GM12891 (cell line): ENCODE data around the gene SLC48A1.

Experiments used
- DNase-seq: peaks from one replicate; pipeline ENCODE4 v3.0.0; 2011; ENCODE audit warnings: low spot score; ENCODE audit not compliant: insufficient read length
- FAIRE-seq: peaks from 2 replicates; lab custom pipeline; 2011; peaks lifted over from hg19 to GRCh38; lab: Jason Lieb, UNC
- PAX5 ChIP-seq: IDR thresholded peaks from 2 replicates; pipeline ENCODE4 v1.6.1; 2011; ENCODE audit warnings: low read length, moderate library complexity, mild to moderate bottlenecking; ENCODE audit not compliant: insufficient read depth, severe bottlenecking
- POLR2A ChIP-seq: IDR thresholded peaks from 2 replicates; pipeline ENCODE4 v1.6.1; 2011; ENCODE audit warnings: low read depth, low read length, control low read depth
- POLR2AphosphoS5 ChIP-seq: IDR thresholded peaks from 2 replicates; pipeline ENCODE4 v1.6.1; 2011; ENCODE audit warnings: low read depth, low read length, control low read depth
- POU2F2 ChIP-seq: IDR thresholded peaks from 2 replicates; pipeline ENCODE4 v1.6.1; 2011; ENCODE audit warnings: low read depth, mild to moderate bottlenecking, control low read depth, low read length, moderate library complexity
- SPI1 ChIP-seq: IDR thresholded peaks from 2 replicates; pipeline ENCODE4 v1.6.1; 2011; ENCODE audit warnings: low read depth, low read length, control low read depth
- TAF1 ChIP-seq: IDR thresholded peaks from 2 replicates; pipeline ENCODE4 v1.6.1; 2011; ENCODE audit warnings: low read depth, low read length, control low read depth

Gene SLC48A1

DNA sequence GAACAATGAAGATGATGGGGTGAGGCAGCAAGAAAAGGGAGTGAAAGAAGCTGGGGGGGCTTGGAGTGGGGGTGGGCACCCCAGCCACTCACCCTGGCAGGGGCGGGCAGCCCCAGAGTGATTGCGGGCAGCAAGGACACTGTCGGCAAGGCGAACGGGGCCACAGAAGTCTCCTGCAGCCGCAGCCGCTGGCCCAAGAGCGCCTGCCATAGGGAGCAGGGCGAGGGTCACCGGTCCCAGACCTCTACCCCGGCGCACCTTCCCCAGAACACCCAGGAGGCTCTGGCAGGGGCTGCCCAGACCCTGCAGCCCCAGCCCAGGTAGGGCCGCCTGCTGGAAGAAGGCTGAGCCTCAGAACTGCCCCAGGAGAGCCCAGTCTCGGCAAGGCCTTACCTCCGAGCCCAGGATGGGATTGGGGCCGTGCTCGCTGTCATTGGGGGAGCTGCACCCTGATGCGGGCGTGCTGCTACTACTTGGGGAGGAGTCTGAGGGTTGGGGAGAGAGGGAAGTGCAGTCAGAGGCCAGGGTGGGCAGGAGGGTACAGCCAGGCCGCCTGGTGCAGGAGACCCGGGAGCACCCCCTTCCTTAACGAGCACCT is 22.9 kb downstream of the SLC48A1 start:
- no peak for DNase-seq
- TF ChIP-seq POLR2A (no peak), POLR2AphosphoS5 (no peak), PAX5 (no peak), TAF1 (no peak), POU2F2 (no peak), SPI1 (no peak)
- FAIRE-seq = no peak

GRCh38 chr12:47797441-47797840 is 24.4 kb downstream of the SLC48A1 start:
- no peak for TF ChIP-seq SPI1
- no peak for TF ChIP-seq TAF1
- TF ChIP-seq POLR2AphosphoS5 = no peak
- TF ChIP-seq POU2F2 = no peak
- DNase-seq (peak; percentile 90), FAIRE-seq (peak; percentile 88)

GRCh38 chr12:47798382-47798948 is 25.4 kb downstream of the SLC48A1 start:
- no peak for TF ChIP-seq SPI1
- no peak for TF ChIP-seq POLR2AphosphoS5
- no peak for TF ChIP-seq TAF1
- TF ChIP-seq POU2F2 = no peak
- no peak for TF ChIP-seq POLR2A
- TF ChIP-seq PAX5 = no peak
- no peak for DNase-seq
- FAIRE-seq = no peak

DNA sequence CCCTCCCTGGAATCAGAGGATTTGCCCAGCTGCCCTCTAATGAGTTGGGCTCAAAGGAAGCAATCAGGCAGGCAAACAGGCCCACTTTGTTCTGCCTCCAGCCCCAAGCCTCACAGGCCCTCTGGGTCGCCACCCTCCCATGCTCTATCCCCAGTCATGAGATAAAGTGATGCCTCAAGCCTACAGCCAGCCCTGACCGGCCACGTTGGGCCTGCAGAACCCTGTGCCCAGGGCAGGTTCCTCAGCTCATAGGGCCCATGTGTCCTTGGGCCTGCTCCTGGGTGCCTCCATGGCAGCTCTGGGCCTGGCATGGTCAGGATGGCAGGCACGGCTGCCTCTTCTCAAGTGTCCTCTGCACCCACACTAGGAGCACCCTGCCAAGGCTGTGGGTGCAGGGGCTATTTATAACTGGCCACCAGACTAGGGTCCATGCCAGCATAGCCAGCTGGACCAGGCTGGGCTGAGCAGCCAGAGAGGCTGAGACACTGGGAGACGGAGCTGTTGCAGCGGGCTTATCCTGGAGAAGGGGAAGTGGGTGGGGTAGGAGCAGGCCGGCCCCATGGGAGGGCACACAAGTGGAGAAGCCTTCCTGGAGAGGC is 26.4 kb downstream of the SLC48A1 start:
- DNase-seq (no peak), FAIRE-seq (no peak)
- TF ChIP-seq TAF1 (no peak), POU2F2 (no peak), POLR2AphosphoS5 (no peak), SPI1 (no peak), POLR2A (no peak), PAX5 (no peak)

DNA sequence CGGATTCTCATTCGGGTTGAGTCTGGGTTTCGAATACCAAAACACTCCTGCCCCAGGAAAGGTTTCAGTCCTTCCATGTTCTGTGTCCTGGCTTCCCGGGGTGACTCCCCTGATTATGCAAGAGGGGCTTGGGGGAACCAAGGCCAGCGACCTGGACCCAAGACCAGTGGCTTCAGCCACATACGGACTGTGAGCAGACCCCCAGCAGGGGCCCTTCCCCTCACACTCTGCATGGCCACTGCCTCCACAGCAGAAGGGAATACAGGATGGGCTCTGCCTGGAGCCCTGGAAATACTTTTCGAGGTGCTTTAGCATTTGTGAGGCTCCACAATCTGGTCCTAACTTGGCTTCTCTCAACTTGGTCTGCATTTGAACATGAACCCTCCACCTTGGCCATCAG is 27.5 kb downstream of the SLC48A1 start:
- no peak for FAIRE-seq
- DNase-seq = no peak
- TF ChIP-seq POLR2A = no peak
- TF ChIP-seq POU2F2 = no peak
- no peak for TF ChIP-seq POLR2AphosphoS5
- no peak for TF ChIP-seq TAF1
- no peak for TF ChIP-seq PAX5
- no peak for TF ChIP-seq SPI1

DNA sequence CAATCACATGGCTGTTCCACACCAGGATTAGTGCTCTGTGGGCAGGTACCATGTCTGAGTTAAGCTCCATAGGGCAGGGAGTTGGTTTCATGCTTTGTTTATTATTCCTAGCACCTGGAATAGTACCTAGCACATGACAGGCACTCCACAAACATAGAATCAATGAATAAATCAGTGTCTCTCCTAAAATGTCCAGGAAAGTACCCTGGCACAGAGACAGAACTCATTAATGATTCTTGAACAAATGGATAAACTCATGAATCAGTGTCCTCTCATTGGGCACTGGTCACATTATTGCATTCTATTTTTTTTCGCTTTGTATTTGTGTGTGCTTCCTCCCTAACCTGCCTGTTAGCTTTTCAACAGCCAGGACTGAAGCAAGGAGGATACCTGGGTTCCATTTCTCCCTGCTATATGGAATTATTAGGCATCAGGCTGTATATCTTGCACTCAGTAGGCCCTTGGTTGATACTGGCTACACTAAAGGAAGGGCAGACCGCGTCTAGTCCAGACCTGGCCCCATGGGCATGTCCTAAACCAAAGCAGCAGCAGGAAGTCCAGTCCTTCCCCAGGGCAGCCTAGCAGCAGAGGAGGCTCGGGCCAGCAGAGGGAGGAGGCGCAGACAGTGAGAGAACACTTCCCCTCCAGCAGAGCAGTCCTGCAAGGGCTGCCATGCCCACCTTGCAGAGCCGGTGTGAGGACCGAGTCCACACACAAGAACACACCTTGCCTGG is 28.3 kb downstream of the SLC48A1 start:
- TF ChIP-seq POLR2A (no peak), POLR2AphosphoS5 (no peak), PAX5 (no peak), SPI1 (no peak), POU2F2 (no peak), TAF1 (no peak)
- DNase-seq (no peak), FAIRE-seq (no peak)

DNA sequence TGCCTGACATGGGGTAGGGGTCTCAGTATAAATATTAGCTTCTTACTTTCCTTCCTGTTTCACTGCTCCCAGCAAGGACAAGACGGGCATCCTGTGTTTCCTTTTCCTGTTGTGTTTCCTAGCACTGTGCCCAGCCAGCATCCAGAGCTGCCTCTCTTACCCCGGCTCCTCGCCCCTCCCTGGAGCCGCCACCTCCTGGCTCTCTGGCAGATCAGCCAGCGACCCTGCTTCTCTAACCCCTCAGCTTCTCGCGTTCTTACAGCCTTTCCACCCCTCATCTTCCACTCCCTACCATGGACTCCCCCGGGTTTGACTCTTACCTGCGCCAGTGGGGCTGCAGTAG is 28.8 kb downstream of the SLC48A1 start:
- FAIRE-seq = no peak
- no peak for TF ChIP-seq POLR2A
- no peak for TF ChIP-seq PAX5
- no peak for TF ChIP-seq POLR2AphosphoS5
- TF ChIP-seq TAF1 = no peak
- TF ChIP-seq POU2F2 = no peak
- no peak for DNase-seq

- TF ChIP-seq PAX5 (no peak), POLR2AphosphoS5 (no peak), TAF1 (no peak), POU2F2 (no peak), SPI1 (no peak), POLR2A (no peak)
- no peak for DNase-seq
- no peak for FAIRE-seq
Observed at GRCh38 chr12:47802312-47802711, 29.3 kb downstream of the SLC48A1 start.

- no peak for DNase-seq
- TF ChIP-seq POLR2AphosphoS5 (no peak), SPI1 (0 out of 2 replicates have a peak, but pooled peaks have one; percentile 27)
- peak; percentile 40 for FAIRE-seq
Observed at GRCh38 chr12:47803191-47803875, 30.3 kb downstream of the SLC48A1 start.
